Activated naive CD8-positive, alpha-beta T cell (primary cell): ENCODE results near the gene STAT1.
"Not testable (repeated sequence)": the region's sequence is repeated elsewhere in the genome, so short reads cannot be mapped to it uniquely, and the experiment has no call there.

ENCODE experiments used
- H3K27ac Mint-ChIP-seq: one replicate; pipeline ENCODE4 v1.8.0; 2021; ENCODE audit warnings: mixed read lengths
- H3K27me3 Mint-ChIP-seq: one replicate; pipeline ENCODE4 v1.8.0; 2021; ENCODE audit warnings: mixed read lengths
- H3K36me3 Mint-ChIP-seq: one replicate; pipeline ENCODE4 v1.8.0; 2021; ENCODE audit warnings: mixed read lengths
- H3K4me1 Mint-ChIP-seq: one replicate; pipeline ENCODE4 v1.8.0; 2021; ENCODE audit warnings: low read depth, mixed read lengths
- H3K4me3 Mint-ChIP-seq: one replicate; pipeline ENCODE4 v1.8.0; 2021; ENCODE audit warnings: mild to moderate bottlenecking, mixed read lengths
- H3K9me3 Mint-ChIP-seq: one replicate; pipeline ENCODE4 v1.8.0; 2021; ENCODE audit warnings: low read depth, mixed read lengths

Gene STAT1

DNA sequence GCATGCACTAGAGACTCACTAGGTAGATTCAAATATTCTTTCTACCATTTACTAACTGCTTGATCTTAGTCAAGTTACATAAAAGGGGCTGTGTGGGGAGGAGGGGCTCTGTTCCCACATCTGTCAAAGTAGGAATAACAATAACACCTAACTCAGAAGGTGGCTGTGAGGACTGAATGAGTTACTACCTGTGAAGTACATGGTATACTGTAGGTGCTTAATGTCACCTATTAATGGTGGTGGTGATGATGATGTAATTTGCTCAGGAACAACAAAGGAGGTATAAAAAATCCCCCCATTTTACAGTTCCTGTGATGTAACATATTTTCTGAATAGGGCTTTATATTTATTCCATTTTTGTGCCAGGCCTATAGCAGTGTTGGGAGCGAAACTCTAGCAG is 40.7 kb downstream of the STAT1 start:
- peaks cover 54% of the 10 kb centered on the region for H3K4me1 Mint-ChIP-seq
- no peak overlapping the region for H3K4me3 Mint-ChIP-seq
- H3K27me3 Mint-ChIP-seq = no peaks in the 10 kb centered on the region
- H3K27ac Mint-ChIP-seq = peak overlapping the region; percentile 51
- peaks cover 20% of the 10 kb centered on the region for H3K36me3 Mint-ChIP-seq
- H3K9me3 Mint-ChIP-seq = no peaks in the 10 kb centered on the region

- no peak overlapping the region for H3K4me3 Mint-ChIP-seq
- no peaks in the 10 kb centered on the region for H3K9me3 Mint-ChIP-seq
- H3K27me3 Mint-ChIP-seq = no peaks in the 10 kb centered on the region
- H3K36me3 Mint-ChIP-seq = peaks cover 20% of the 10 kb centered on the region
- peaks cover 53% of the 10 kb centered on the region for H3K4me1 Mint-ChIP-seq
- no peak overlapping the region for H3K27ac Mint-ChIP-seq
These were observed 41.1 kb downstream of the STAT1 start for GRCh38 chr2:190972846-190973245.

DNA sequence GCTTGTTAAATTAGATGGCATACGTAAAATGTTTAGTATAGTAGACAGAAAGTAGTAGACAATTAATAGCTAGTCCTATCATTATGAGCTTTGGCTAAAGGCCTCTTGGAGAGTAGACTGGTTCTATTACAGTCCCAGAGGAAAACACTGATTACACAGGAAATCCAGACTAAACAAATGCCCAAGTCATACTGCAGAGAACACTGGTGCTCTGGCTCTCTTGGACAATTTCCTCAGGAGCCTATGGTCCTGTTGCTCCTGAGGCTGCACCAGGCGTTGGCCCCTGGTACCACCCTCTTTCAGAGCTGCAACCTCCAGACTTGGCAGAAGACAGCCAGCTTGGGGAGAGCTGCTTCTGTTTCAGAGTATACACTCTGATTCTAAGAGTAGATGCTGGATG is 41.8 kb downstream of the STAT1 start:
- H3K27ac Mint-ChIP-seq = peak overlapping the region; percentile 41
- no peak overlapping the region for H3K4me3 Mint-ChIP-seq
- H3K27me3 Mint-ChIP-seq = no peaks in the 10 kb centered on the region
- peaks cover 48% of the 10 kb centered on the region for H3K4me1 Mint-ChIP-seq
- no peaks in the 10 kb centered on the region for H3K9me3 Mint-ChIP-seq
- H3K36me3 Mint-ChIP-seq = peaks cover 15% of the 10 kb centered on the region

DNA sequence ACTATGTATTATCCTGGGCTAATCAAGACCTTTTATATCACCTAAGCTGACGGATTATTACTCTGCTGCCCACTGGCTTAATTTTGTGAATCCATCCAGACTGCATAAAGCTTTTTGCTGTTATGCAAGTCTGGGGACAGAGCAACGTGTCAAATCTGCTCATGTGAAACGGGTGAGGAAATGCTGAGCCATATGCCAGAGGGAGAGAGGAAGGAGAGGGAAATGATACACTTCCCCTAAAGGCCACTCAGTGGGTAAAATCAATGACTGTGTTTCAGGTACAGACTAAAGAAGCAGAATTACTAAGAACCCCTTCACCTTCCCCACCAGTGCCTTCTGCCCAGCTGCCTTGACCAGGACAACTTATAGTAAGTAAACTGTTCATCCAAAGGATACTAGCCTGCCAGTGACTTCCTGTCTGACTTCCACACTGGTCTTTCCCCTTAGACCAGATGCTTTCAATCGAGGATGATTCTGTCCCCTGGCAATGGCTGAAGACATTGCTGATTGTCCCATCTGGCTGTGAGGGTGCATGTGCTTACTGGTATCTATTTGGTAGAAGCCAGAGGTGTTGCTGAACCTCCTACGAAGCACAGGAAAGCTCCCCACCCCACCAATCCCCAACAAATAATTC is 43.0 kb downstream of the STAT1 start:
- peaks cover 46% of the 10 kb centered on the region for H3K4me1 Mint-ChIP-seq
- no peaks in the 10 kb centered on the region for H3K9me3 Mint-ChIP-seq
- H3K27me3 Mint-ChIP-seq = no peaks in the 10 kb centered on the region
- H3K4me3 Mint-ChIP-seq = no peak overlapping the region
- H3K27ac Mint-ChIP-seq = peak overlapping the region; percentile 87
- H3K36me3 Mint-ChIP-seq = peaks cover 17% of the 10 kb centered on the region

DNA sequence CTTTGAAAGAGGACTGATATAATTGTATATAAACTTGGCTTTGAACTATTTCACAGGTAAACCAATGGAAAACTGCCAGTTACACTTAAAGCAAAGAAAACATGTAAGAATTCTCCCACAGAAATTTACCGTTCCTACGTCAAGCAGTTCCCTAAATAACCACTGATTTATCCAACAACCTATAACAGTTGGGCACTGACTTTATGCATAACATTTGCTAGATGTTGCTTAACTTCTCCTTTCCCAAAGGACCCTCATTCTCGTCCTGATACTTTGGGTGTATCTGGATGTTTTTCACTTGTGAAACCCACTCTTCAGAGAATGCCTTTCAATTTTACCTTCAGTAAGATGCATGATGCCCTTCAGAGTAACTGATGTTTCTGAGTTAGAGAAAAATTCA is 43.8 kb downstream of the STAT1 start:
- H3K9me3 Mint-ChIP-seq = no peaks in the 10 kb centered on the region
- H3K4me1 Mint-ChIP-seq = peaks cover 50% of the 10 kb centered on the region
- peaks cover 18% of the 10 kb centered on the region for H3K36me3 Mint-ChIP-seq
- peak overlapping the region; percentile 87 for H3K27ac Mint-ChIP-seq
- no peaks in the 10 kb centered on the region for H3K27me3 Mint-ChIP-seq
- H3K4me3 Mint-ChIP-seq = no peak overlapping the region

GRCh38 chr2:190968522-190968921 is 45.4 kb downstream of the STAT1 start:
- H3K27me3 Mint-ChIP-seq = no peaks in the 10 kb centered on the region
- H3K27ac Mint-ChIP-seq = peak overlapping the region; percentile 89
- H3K4me3 Mint-ChIP-seq = no peak overlapping the region
- H3K36me3 Mint-ChIP-seq = peaks cover 18% of the 10 kb centered on the region
- peaks cover 50% of the 10 kb centered on the region for H3K4me1 Mint-ChIP-seq
- H3K9me3 Mint-ChIP-seq = no peaks in the 10 kb centered on the region

- no peaks in the 10 kb centered on the region for H3K9me3 Mint-ChIP-seq
- peaks cover 27% of the 10 kb centered on the region for H3K36me3 Mint-ChIP-seq
- H3K27ac Mint-ChIP-seq = peak overlapping the region; percentile 46
- no peaks in the 10 kb centered on the region for H3K27me3 Mint-ChIP-seq
- H3K4me3 Mint-ChIP-seq = no peak overlapping the region
- H3K4me1 Mint-ChIP-seq = peaks cover 58% of the 10 kb centered on the region
These were observed 48.3 kb downstream of the STAT1 start for GRCh38 chr2:190965580-190966222.

DNA sequence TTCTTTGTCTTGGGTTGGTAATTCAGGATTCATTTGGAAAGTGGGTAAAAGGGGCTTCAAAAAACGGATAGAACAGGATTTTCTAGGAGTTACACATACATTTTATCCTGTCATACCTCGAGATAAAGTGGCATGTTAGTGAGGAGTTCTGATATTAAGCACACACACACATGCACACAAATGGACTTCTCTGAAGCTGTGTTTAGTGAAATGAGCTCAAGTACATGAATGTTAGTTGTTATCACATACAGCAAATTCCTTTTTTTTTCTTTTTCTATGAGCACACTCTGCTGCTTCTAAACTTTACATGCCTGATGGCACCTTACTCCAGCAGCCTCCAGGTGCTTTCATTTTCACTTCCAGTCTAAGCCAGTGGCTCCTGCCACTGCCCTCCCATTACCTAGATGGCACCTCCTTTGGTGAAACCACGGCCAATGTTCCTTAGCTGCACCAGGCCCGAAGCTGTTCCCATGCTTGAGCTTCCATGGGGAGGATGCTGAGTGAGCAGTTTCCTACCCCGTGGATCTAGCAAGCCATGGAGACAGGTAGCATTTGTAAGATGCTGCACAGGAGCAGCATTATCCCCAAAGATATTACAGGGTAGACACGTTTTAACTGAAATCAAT is 49.7 kb downstream of the STAT1 start:
- Mint-ChIP-seq H3K9me3 (no peaks in the 10 kb centered on the region), H3K27ac (peak overlapping the region; percentile 66), H3K4me1 (peaks cover 49% of the 10 kb centered on the region), H3K27me3 (no peaks in the 10 kb centered on the region), H3K4me3 (no peak overlapping the region), H3K36me3 (peaks cover 22% of the 10 kb centered on the region)

DNA sequence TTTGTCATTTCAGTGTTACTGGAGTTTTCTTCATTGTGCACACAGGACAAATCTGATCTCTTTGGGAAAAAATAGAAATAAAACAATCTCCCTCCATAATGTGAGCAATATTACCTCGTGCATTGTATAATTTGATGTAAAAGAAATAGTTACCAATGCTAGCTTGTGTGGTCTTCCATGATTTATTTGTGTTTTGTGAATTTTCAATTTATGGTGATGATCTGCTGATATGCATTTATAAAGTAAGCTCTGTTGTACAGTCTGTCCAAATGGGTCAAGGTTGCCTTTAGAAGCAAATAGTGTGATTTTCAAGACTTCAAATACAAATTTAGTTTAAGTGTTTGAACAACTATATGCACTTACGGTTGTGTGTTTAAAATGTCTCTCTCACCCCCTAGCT is 50.9 kb downstream of the STAT1 start:
- Mint-ChIP-seq H3K4me1 (peaks cover 53% of the 10 kb centered on the region), H3K36me3 (peaks cover 20% of the 10 kb centered on the region), H3K27ac (peak overlapping the region; percentile 62), H3K27me3 (no peaks in the 10 kb centered on the region), H3K9me3 (no peaks in the 10 kb centered on the region), H3K4me3 (no peak overlapping the region)

DNA sequence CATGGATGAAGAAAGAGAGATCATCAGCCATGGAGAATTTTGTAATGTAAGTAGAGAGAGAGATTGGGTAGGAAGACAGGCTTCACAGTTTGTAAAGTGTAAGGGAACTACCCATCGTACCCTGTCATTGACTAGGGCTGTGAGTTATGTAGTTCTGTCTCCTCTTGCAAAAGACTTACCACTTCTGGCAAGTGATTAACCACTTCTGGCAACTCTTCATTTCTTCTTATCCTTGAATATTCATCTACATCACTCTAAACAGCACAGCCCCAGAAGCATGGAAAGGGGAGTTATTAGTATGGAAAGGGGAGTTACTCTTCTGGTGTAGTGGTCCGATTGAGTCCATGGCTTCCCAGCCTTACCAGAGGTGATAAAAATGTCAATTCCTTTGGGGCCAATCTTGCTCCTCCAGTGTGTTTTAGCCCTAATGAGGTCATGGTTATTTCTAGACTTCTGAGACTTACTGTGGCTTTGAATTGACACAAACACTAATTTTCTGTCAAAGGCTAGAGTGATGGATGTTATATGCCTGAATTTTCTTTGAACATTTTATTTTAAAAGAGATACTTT is 52.0 kb downstream of the STAT1 start:
- Mint-ChIP-seq H3K4me3 (no peak overlapping the region), H3K36me3 (peaks cover 20% of the 10 kb centered on the region), H3K9me3 (no peaks in the 10 kb centered on the region), H3K27ac (peak overlapping the region; percentile 80), H3K27me3 (no peaks in the 10 kb centered on the region), H3K4me1 (peaks cover 58% of the 10 kb centered on the region)

- H3K27me3 Mint-ChIP-seq, H3K9me3 Mint-ChIP-seq, H3K4me3 Mint-ChIP-seq: not testable (repeated sequence)
- Mint-ChIP-seq H3K27ac (peak overlapping the region; percentile 70), H3K36me3 (peaks cover 25% of the 10 kb centered on the region), H3K4me1 (peaks cover 58% of the 10 kb centered on the region)
These were observed 52.9 kb downstream of the STAT1 start for GRCh38 chr2:190961117-190961516.

GRCh38 chr2:190959911-190960788 is 53.8 kb downstream of the STAT1 start:
- H3K4me3 Mint-ChIP-seq = no peak overlapping the region
- peak overlapping the region; percentile 70 for H3K27ac Mint-ChIP-seq
- H3K27me3 Mint-ChIP-seq = no peaks in the 10 kb centered on the region
- H3K4me1 Mint-ChIP-seq = peaks cover 50% of the 10 kb centered on the region
- H3K9me3 Mint-ChIP-seq = no peaks in the 10 kb centered on the region
- H3K36me3 Mint-ChIP-seq = peaks cover 30% of the 10 kb centered on the region

- H3K4me1 Mint-ChIP-seq = peaks cover 12% of the 10 kb centered on the region
- no peak overlapping the region for H3K4me3 Mint-ChIP-seq
- peaks cover 14% of the 10 kb centered on the region for H3K36me3 Mint-ChIP-seq
- H3K27ac Mint-ChIP-seq = no peak overlapping the region
- no peaks in the 10 kb centered on the region for H3K27me3 Mint-ChIP-seq
- H3K9me3 Mint-ChIP-seq = no peaks in the 10 kb centered on the region
These were observed 60.7 kb downstream of the STAT1 start for GRCh38 chr2:190953257-190953656.

GRCh38 chr2:190950566-190950991 is 63.4 kb downstream of the STAT1 start:
- Mint-ChIP-seq H3K27me3 (no peaks in the 10 kb centered on the region), H3K27ac (no peak overlapping the region), H3K4me1 (no peaks in the 10 kb centered on the region), H3K36me3 (peaks cover 3% of the 10 kb centered on the region), H3K9me3 (no peaks in the 10 kb centered on the region), H3K4me3 (no peak overlapping the region)
